ENCODE measurements around the gene CAMSAP1. TPM values are rescaled to one million over a fixed set of nuclear protein-coding genes. Genes with fewer than 3 reads are reported as not detected.

CAMSAP1 gene
- total RNA-seq, 1 experiment from 2014 or later: 24.8 TPM

- Histone ChIP-seq H3K27me3 (ENCODE audit: control insufficient read depth, insufficient read depth, low read length) (no peaks in the 10 kb centered on the region), H3K9me3 (ENCODE audit: control insufficient read depth, insufficient read depth, low read depth, low read length) (no peaks in the 10 kb centered on the region), H3K27ac (ENCODE audit: low read length) (no peak overlapping the region), H3K36me3 (ENCODE audit: control insufficient read depth, insufficient read depth, low read length) (no peaks in the 10 kb centered on the region; the same call in 1 of the 2 replicates), H3K4me3 (ENCODE audit: low read depth in 2 of 2, low read length in 2 of 2) (no peak overlapping the region), H3K4me1 (ENCODE audit: control insufficient read depth, insufficient read depth, low read length) (peaks cover 11% of the 10 kb centered on the region)
- intact Hi-C loops (cut with micrococcal nuclease; ENCODE audit: unreplicated experiment): no loop called here
- POLR2A ChIA-PET: no interaction called here
- in situ Hi-C loops (cut with HindIII; ENCODE audit: low pct_unique_long_range_greater_than_20kb, low sequenced_read_pairs): no loop called here
- TF ChIP-seq REST (IDR thresholded peaks at IDR 0.05; ENCODE audit: insufficient read depth in 1 of 2, low read depth in 2 of 2, low read length in 1 of 2) (no peak), POLR2AphosphoS5 (IDR thresholded peaks at IDR 0.05; ENCODE audit: low read depth, low read length) (no peak), SIN3A (IDR thresholded peaks at IDR 0.05; ENCODE audit: borderline replicate concordance, insufficient read depth, low read depth, low read length) (no peak), TCF7L2 (IDR thresholded peaks at IDR 0.05; ENCODE audit: low read depth, low read length) (no peak)
- TF ChIP-seq, protein P1, sequence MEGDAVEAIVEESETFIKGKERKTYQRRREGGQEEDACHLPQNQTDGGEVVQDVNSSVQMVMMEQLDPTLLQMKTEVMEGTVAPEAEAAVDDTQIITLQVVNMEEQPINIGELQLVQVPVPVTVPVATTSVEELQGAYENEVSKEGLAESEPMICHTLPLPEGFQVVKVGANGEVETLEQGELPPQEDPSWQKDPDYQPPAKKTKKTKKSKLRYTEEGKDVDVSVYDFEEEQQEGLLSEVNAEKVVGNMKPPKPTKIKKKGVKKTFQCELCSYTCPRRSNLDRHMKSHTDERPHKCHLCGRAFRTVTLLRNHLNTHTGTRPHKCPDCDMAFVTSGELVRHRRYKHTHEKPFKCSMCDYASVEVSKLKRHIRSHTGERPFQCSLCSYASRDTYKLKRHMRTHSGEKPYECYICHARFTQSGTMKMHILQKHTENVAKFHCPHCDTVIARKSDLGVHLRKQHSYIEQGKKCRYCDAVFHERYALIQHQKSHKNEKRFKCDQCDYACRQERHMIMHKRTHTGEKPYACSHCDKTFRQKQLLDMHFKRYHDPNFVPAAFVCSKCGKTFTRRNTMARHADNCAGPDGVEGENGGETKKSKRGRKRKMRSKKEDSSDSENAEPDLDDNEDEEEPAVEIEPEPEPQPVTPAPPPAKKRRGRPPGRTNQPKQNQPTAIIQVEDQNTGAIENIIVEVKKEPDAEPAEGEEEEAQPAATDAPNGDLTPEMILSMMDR (IDR thresholded peaks at IDR 0.05): no peak
- ATAC-seq: no peak
- no TSS peak for BruUV-seq (replicated peaks)
- DNase-seq (ENCODE audit: low read depth, low spot score): no peak
- CTCF ChIA-PET: interaction anchor here (0.5 kb wide), 1 partner anchor 56 kb away, joined by 3 read pairs; no protein-coding TSS in a partner anchor
Measured at GRCh38 chr9:135930446-135931345, 23.4 kb upstream of the CAMSAP1 start.

- intact Hi-C loops (cut with micrococcal nuclease; ENCODE audit: unreplicated experiment) (no loop called here), in situ Hi-C loops (cut with HindIII; ENCODE audit: low pct_unique_long_range_greater_than_20kb, low sequenced_read_pairs) (no loop called here)
- no peak overlapping the region for H3K27ac ChIP-seq (ENCODE audit: low read length)
- ChIA-PET POLR2A (no interaction called here), CTCF (interaction anchor here (0.5 kb wide), 1 partner anchor 55 kb away, joined by 3 read pairs; no protein-coding TSS in a partner anchor)
- peaks cover 11% of the 10 kb centered on the region for H3K4me1 ChIP-seq (ENCODE audit: control insufficient read depth, insufficient read depth, low read length)
- no TSS peak for BruUV-seq (replicated peaks)
- DNase-seq (ENCODE audit: low read depth, low spot score): no peak
- H3K9me3 ChIP-seq (ENCODE audit: control insufficient read depth, insufficient read depth, low read depth, low read length): no peaks in the 10 kb centered on the region
- no peaks in the 10 kb centered on the region; the same call in 1 of the 2 replicates for H3K36me3 ChIP-seq (ENCODE audit: control insufficient read depth, insufficient read depth, low read length)
- TF ChIP-seq TCF7L2 (IDR thresholded peaks at IDR 0.05; ENCODE audit: low read depth, low read length): no peak
- no peak for TF ChIP-seq REST (IDR thresholded peaks at IDR 0.05; ENCODE audit: insufficient read depth in 1 of 2, low read depth in 2 of 2, low read length in 1 of 2)
- TF ChIP-seq POLR2AphosphoS5 (IDR thresholded peaks at IDR 0.05; ENCODE audit: low read depth, low read length): no peak
- no peak for TF ChIP-seq SIN3A (IDR thresholded peaks at IDR 0.05; ENCODE audit: borderline replicate concordance, insufficient read depth, low read depth, low read length)
- TF ChIP-seq, protein P1 (IDR thresholded peaks at IDR 0.05): no peak
- no peak overlapping the region for H3K4me3 ChIP-seq (ENCODE audit: low read depth in 2 of 2, low read length in 2 of 2)
- no peak for ATAC-seq
- H3K27me3 ChIP-seq (ENCODE audit: control insufficient read depth, insufficient read depth, low read length): no peaks in the 10 kb centered on the region
Measured at GRCh38 chr9:135929656-135930445, 22.5 kb upstream of the CAMSAP1 start.
